Activated CD4-positive, alpha-beta T cell treated with anti-CD3 and anti-CD28 coated beads for 36 hours (primary cell): ENCODE data around the gene CDCA8. TPM values are rescaled to one million over a fixed set of nuclear protein-coding genes. Genes with fewer than 3 reads are reported as not detected.
"Not testable (repeated sequence)": the region's sequence is repeated elsewhere in the genome, so short reads cannot be mapped to it uniquely, and the experiment has no call there.

Experiments used
- ATAC-seq: fragments of 200-7000 bp; cut with Tn5 transposase; one replicate; pipeline ENCODE4 v1.10.0; 2021; ENCODE audit warnings: mild to moderate bottlenecking, moderate library complexity
- CTCF ChIA-PET: fragments of 350-600 bp; sonication (Branson Sonifier 250); formaldehyde crosslinking; loops from one replicate; lab custom pipeline; 2021; ENCODE audit warnings: antibody characterized with exemption; lab: Charles Lee
- POLR2A ChIA-PET: fragments of 350-600 bp; sonication (Branson Sonifier 250); formaldehyde crosslinking; loops from one replicate; lab custom pipeline; 2021; ENCODE audit warnings: antibody characterized with exemption, inconsistent platforms; lab: Charles Lee
- DNase-seq: peaks from one replicate; pipeline ENCODE4 v3.0.0-alpha.2; 2020
- H3K27ac Mint-ChIP-seq: one replicate; pipeline ENCODE4 v1.8.0; 2021; ENCODE audit warnings: mixed read lengths
- H3K27me3 Mint-ChIP-seq: one replicate; pipeline ENCODE4 v1.8.0; 2021; ENCODE audit warnings: mixed read lengths
- H3K36me3 Mint-ChIP-seq: one replicate; pipeline ENCODE4 v1.8.0; 2021; ENCODE audit warnings: low read depth, mixed read lengths
- H3K4me1 Mint-ChIP-seq: one replicate; pipeline ENCODE4 v1.8.0; 2021; ENCODE audit warnings: mixed read lengths
- H3K4me3 Mint-ChIP-seq: one replicate; pipeline ENCODE4 v1.8.0; 2021; ENCODE audit warnings: mild to moderate bottlenecking, moderate library complexity, mixed read lengths
- H3K9me3 Mint-ChIP-seq: one replicate; pipeline ENCODE4 v1.8.0; 2021; ENCODE audit warnings: low read depth, mixed read lengths
- intact Hi-C, 2 experiments: fragments of 100-400 bp; cut with DNase I in 1 of 2; cut with micrococcal nuclease in 1 of 2; formaldehyde crosslinking; loops; one replicate each; pipeline versions ENCODE4 v1.14.2 to v1.15.1; 2022 to 2024; cut with DNase I, micrococcal nuclease
- total RNA-seq, 2 experiments: library from RNA; stranded (reverse); gene quantifications; one replicate each; pipeline ENCODE4 v1.2.3, GENCODE V29; 2021

The CDCA8 gene
- total RNA-seq, 2 experiments from 2014 or later: 61.2 to 61.7 TPM

DNA sequence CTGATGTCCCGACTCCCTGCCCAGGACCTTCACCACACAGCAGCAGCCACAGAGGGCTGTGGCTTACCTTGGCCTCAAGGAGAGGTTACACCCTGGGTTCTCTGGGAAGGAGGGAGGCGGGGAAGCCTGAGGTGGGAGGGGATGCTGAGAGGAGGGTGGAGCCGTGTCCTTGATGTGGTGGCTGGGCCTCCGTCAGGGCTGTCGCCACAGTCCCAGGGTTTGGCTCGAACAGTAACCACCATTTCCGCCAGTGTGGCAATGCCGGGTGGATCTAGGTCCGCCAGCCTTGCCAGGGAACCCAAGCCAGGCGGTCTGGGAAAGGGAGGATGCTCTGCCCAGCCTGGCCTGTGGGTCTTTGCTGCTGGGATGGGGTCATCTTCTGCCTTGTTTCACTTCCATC is 18.4 kb upstream of the CDCA8 start:
- CTCF ChIA-PET: interaction anchor here (1.2 to 12.7 kb wide), 3 partner anchors 10 to 72 kb away, joined by 3 to 142 read pairs (median 13); no protein-coding TSS in a partner anchor
- H3K27ac Mint-ChIP-seq: no peak overlapping the region
- POLR2A ChIA-PET: interaction anchor here (0.6 kb wide), 1 partner anchor 78 kb away, joined by 3 read pairs; the partner anchor contains the start of gene GNL2
- peak; percentile 94 for ATAC-seq
- peaks cover 27% of the 10 kb centered on the region for H3K4me1 Mint-ChIP-seq
- peaks cover 6% of the 10 kb centered on the region for H3K27me3 Mint-ChIP-seq
- DNase-seq: peak; percentile 79
- no peaks in the 10 kb centered on the region for H3K36me3 Mint-ChIP-seq
- no peaks in the 10 kb centered on the region for H3K9me3 Mint-ChIP-seq
- H3K4me3 Mint-ChIP-seq: peak overlapping the region; percentile 13
- intact Hi-C loops: no loop called here

DNA sequence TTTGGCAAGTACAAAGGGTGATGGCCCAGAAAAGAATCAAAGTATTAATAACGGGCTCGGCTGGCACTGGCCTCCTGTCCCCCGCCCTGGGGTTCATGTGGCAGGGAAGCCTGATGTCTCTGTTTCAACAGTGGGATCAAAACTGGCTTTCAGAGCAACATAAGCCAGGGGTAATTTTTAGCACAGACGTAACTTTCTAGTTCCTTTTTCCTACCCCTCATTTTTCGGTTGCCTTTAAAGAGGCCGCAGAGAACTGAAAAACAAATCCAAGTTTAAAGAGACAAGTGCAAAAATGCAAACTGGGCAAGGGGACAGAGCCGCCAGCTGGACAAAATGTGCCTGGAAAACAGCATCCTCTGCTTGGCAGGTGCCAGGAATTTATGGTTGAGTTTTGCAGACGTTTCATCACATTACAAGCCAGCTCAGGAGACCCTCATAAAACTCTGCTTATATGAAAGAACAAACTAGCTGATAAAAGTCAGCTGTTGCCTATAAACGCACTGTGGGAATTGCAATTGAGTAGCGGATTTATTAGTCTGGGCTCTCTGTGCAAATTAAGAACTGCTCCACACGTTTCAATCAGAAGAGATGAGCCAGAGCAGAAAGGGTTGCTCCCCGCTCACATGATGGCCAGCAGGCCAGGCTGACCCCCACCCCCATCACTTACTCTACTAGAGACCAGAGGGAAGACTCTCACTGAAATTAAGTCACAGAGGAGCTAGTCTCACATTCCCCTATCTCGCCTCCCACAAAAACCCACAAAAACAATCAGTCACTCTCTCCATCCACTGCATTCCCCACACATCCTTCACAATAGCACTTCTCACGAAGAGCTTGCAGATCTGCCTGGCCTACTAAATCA is 15.8 kb upstream of the CDCA8 start:
- H3K4me3 Mint-ChIP-seq: no peak overlapping the region
- CTCF ChIA-PET: interaction anchor here (0.5 to 12.7 kb wide), 6 partner anchors 10 to 256 kb away, joined by 3 to 142 read pairs (median 3); partner anchors contain the start of gene CDCA8
- intact Hi-C loops: no loop called here
- H3K27me3 Mint-ChIP-seq: peaks cover 3% of the 10 kb centered on the region
- POLR2A ChIA-PET: interaction anchor here (0.6 kb wide), 1 partner anchor 36 kb away, joined by 4 read pairs; no protein-coding TSS in a partner anchor
- no peaks in the 10 kb centered on the region for H3K9me3 Mint-ChIP-seq
- H3K4me1 Mint-ChIP-seq: peaks cover 27% of the 10 kb centered on the region
- H3K27ac Mint-ChIP-seq: no peak overlapping the region
- peaks cover 4% of the 10 kb centered on the region for H3K36me3 Mint-ChIP-seq
- no peak for DNase-seq
- no peak for ATAC-seq

DNA sequence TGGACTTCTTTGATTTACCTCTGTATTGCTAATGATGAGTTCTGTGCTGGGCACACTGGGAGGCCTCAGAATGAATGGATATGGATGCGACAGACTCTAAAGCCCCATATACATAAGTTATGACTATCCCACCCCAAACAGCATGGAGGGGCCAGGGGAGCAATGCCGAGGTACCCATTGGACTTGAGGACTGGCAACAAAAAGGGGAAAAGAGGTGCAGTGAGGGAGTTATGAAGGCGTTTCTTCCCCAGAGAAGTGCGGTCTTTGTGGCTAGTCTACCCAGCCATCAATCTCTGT is 15.2 kb upstream of the CDCA8 start:
- POLR2A ChIA-PET: no interaction called here
- H3K27ac Mint-ChIP-seq: no peak overlapping the region
- ATAC-seq (no peak), DNase-seq (no peak)
- H3K4me1 Mint-ChIP-seq: peaks cover 28% of the 10 kb centered on the region
- CTCF ChIA-PET: interaction anchor here (0.6 to 12.7 kb wide), 2 partner anchors 75 to 256 kb away, joined by 3 to 142 read pairs; no protein-coding TSS in a partner anchor
- peaks cover 1% of the 10 kb centered on the region for H3K27me3 Mint-ChIP-seq
- no peaks in the 10 kb centered on the region for H3K9me3 Mint-ChIP-seq
- intact Hi-C loops: no loop called here
- H3K4me3 Mint-ChIP-seq: no peak overlapping the region
- H3K36me3 Mint-ChIP-seq: peaks cover 5% of the 10 kb centered on the region

DNA sequence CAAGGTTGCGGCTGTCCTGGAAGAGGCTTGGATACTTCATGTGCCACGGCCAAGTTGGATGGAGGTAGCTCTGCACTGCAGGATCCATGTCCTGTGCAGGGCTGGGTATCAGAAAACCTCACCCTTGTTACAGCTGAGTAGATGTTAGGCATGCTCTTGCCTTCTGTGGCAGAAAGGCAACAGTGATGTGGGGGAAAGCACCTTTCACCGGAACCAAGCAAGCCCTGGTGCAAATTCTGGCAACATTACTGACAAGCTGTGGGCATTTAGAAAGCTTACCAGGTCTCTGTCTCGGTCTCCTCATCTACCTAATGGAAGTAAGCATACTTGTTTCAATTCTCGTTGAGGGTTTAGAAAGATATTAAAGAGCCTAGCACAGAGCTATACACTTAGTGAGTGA is 14.5 kb upstream of the CDCA8 start:
- Mint-ChIP-seq H3K9me3 (no peaks in the 10 kb centered on the region), H3K4me3 (no peak overlapping the region), H3K27ac (no peak overlapping the region), H3K4me1 (peaks cover 26% of the 10 kb centered on the region), H3K36me3 (peaks cover 9% of the 10 kb centered on the region), H3K27me3 (no peaks in the 10 kb centered on the region)
- intact Hi-C loops: no loop called here
- ChIA-PET CTCF (interaction anchor here (0.6 to 12.7 kb wide), 9 partner anchors 11 to 227 kb away, joined by 3 to 142 read pairs (median 3); partner anchors contain the start of gene RSPO1), POLR2A (no interaction called here)
- no peak for ATAC-seq
- no peak for DNase-seq

DNA sequence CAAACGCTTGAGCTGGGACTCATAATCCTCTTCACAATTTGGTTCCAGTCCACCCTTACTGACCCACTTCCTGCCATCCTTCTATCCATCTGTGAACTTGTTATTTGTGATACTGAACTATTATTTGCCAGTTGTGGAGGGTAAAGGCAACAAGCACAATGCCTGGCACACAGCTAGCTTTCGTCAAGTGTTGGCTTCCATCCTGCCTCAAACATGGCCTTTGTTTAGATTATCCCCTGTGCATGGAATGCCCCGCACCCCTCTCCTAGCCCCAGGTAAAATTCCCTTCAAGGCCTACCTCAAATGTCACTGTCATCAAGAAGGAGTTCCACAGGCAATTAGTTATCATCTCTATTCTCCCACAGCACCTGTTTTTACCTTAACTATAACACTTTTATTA is 11.4 kb upstream of the CDCA8 start:
- Mint-ChIP-seq H3K27ac (no peak overlapping the region), H3K27me3 (no peaks in the 10 kb centered on the region), H3K9me3 (no peaks in the 10 kb centered on the region), H3K4me3 (no peak overlapping the region), H3K4me1 (peaks cover 9% of the 10 kb centered on the region), H3K36me3 (peaks cover 26% of the 10 kb centered on the region)
- ChIA-PET POLR2A (no interaction called here), CTCF (interaction anchor here (1.1 to 12.7 kb wide), 10 partner anchors 10 to 227 kb away, joined by 3 to 142 read pairs (median 5); partner anchors contain the start of gene MEAF6)
- intact Hi-C loops: no loop called here
- ATAC-seq (no peak), DNase-seq (no peak)

DNA sequence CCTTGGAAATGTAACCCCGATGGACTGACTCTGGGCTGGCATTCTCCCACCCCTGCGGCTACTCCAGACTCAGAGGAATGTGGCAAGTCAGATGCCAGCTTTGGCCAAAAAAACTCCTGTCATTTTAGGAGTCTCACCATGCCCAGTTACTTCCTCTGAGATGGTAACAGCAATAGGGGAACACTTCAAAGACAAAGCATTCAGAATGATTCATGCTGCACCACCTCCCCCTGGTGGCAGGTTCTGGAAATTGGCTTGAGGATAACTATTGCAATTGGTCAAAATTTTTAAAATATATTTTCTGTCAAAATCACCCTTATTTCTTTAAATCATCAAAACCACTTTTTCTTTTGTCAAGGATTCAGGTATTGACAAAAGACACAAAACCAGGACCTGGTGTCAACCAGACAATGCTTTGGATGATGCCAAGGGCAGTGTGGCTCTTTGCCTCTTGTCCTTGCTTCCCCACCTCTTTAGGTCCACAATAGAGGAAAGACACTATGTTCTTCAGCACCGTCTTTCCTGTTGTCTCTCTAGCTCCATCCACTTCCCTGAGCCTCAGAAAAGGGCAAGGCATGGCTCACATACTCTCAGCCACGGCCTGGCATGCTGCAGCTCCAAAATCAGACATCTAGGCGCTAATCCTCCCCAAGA is 9.9 kb upstream of the CDCA8 start:
- no peak overlapping the region for H3K4me3 Mint-ChIP-seq
- H3K36me3 Mint-ChIP-seq: peaks cover 36% of the 10 kb centered on the region
- CTCF ChIA-PET: interaction anchor here (0.6 to 12.7 kb wide), 37 partner anchors 8 to 247 kb away, joined by 3 to 142 read pairs (median 4); partner anchors contain the start of genes CDCA8, GNL2 and MEAF6

DNA sequence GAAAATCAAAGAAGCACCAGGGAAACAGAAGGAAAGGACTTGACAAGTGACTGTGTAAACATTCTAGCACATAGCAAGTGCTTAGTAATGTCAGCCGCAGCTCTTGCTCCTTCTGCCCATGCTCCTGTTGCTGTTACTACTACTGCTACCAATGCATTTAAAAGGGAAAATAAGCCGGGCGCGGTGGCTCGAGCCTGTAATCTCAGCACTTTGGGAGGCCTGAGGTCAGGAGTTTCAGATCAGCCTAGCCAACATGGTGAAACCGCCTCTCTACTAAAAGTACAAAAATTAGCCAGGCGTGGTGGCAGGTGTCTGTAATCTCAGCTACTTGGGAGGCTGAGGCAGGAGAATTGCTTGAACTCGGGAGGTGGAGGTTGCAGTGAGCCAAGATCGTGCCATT is 8.1 kb upstream of the CDCA8 start:
- H3K4me3 Mint-ChIP-seq, H3K27me3 Mint-ChIP-seq, POLR2A ChIA-PET, DNase-seq, ATAC-seq, H3K9me3 Mint-ChIP-seq, intact Hi-C loops, H3K27ac Mint-ChIP-seq: not testable (repeated sequence)
- CTCF ChIA-PET: interaction anchor here (0.5 to 12.7 kb wide), 7 partner anchors 10 to 205 kb away, joined by 3 to 142 read pairs (median 7); no protein-coding TSS in a partner anchor
- peaks cover 48% of the 10 kb centered on the region for H3K36me3 Mint-ChIP-seq
- peaks cover 17% of the 10 kb centered on the region for H3K4me1 Mint-ChIP-seq

More for the DNA sequence above, 9.9 kb upstream of the CDCA8 start:
- H3K27me3 Mint-ChIP-seq: no peaks in the 10 kb centered on the region
- POLR2A ChIA-PET: interaction anchor here (1.3 kb wide), 1 partner anchor 80 kb away, joined by 5 read pairs; no protein-coding TSS in a partner anchor
- peak overlapping the region; percentile 60 for H3K27ac Mint-ChIP-seq
- intact Hi-C loops: loop anchor here (1.0 to 2.0 kb wide), 5 partner anchors 79 to 228 kb away; no protein-coding TSS in a partner anchor
- DNase-seq: peak; percentile 87
- H3K4me1 Mint-ChIP-seq: peaks cover 3% of the 10 kb centered on the region
- no peaks in the 10 kb centered on the region for H3K9me3 Mint-ChIP-seq
- ATAC-seq: peak; percentile 89

DNA sequence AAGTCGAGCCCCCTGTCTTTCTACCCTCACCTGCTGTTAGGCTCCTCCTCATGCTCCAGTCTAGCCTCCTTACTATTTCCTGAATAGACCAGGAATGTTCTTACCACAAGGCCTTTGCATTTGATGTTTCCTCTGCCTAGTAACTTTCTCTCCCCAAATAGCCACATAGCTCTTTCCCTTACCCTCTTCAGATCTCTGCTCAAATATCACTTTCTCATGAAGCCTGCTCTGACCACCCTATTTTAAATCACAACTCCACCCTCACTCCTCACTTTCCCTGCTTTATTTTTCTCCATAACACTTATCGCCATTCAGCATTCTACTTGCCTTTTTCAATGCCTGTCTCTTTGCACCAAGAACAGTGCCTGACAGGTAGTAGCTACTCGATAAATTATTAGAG is 6.6 kb upstream of the CDCA8 start:
- ChIA-PET POLR2A (interaction anchor here (0.8 kb wide), 1 partner anchor 131 kb away, joined by 3 read pairs; the partner anchor contains the start of gene SNIP1), CTCF (interaction anchor here (0.7 to 12.7 kb wide), 3 partner anchors 19 to 84 kb away, joined by 3 to 142 read pairs (median 4); no protein-coding TSS in a partner anchor)
- Mint-ChIP-seq H3K27ac (peak overlapping the region; percentile 35), H3K4me1 (peaks cover 24% of the 10 kb centered on the region), H3K27me3 (no peaks in the 10 kb centered on the region), H3K36me3 (peaks cover 60% of the 10 kb centered on the region), H3K4me3 (no peak overlapping the region), H3K9me3 (no peaks in the 10 kb centered on the region)
- intact Hi-C loops: no loop called here
- ATAC-seq: no peak
- DNase-seq: no peak

DNA sequence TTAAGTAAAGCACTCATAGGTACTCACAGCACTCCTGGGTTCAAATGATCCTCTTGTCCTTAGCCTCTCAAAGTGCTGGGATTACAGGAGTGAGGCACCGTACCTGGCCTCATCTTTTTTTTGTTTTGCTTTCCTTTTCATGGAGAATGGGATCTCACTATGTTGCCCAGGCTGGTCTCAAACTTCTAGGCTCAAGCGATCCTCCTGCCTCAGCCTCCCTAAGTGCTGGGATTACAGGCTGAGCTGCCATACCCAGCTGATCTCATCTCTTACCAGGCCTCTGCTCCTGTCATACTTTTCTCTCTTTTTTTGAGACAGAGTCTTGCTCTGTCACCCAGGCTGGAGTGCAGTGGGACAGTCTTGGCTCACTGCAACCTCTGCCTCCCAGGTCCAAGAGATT is 4.6 kb upstream of the CDCA8 start:
- H3K9me3 Mint-ChIP-seq, ATAC-seq, CTCF ChIA-PET, intact Hi-C loops, DNase-seq, H3K27me3 Mint-ChIP-seq: not testable (repeated sequence)
- POLR2A ChIA-PET: interaction anchor here (0.7 kb wide), 1 partner anchor 208 kb away, joined by 3 read pairs; no protein-coding TSS in a partner anchor
- peak overlapping the region; percentile 37 for H3K27ac Mint-ChIP-seq
- H3K4me3 Mint-ChIP-seq: peak overlapping the region; percentile 97
- peaks cover 30% of the 10 kb centered on the region for H3K4me1 Mint-ChIP-seq
- H3K36me3 Mint-ChIP-seq: peaks cover 51% of the 10 kb centered on the region

DNA sequence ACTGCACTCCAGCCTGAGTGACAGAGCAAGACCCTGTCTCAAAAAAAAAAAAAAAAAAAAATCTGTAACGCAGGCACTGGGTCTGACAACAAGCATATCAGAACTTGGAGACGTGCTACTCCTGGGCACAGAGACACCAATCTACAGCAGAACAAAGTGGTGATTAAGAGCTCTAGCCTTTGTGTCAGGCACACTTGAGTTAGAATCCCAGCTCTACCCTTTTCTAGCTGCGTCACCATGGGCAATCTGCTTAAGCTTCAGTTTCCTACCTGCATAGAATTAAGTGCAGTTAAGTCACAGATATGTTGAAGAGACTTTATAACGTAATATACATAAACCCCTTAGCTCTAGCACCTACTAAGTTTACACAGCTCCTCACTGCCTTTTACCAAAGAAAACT is 3.4 kb upstream of the CDCA8 start:
- Mint-ChIP-seq H3K27ac (no peak overlapping the region), H3K4me1 (peaks cover 30% of the 10 kb centered on the region), H3K4me3 (peak overlapping the region; percentile 97), H3K27me3 (no peaks in the 10 kb centered on the region), H3K9me3 (no peaks in the 10 kb centered on the region), H3K36me3 (peaks cover 43% of the 10 kb centered on the region)
- ChIA-PET CTCF (interaction anchor here (0.7 to 1.4 kb wide), 7 partner anchors 10 to 232 kb away, joined by 3 to 6 read pairs (median 4); partner anchors contain the start of genes GNL2, MEAF6 and MTF1), POLR2A (interaction anchor here (0.7 kb wide), 1 partner anchor 53 kb away, joined by 3 read pairs; no protein-coding TSS in a partner anchor)
- no peak for ATAC-seq
- intact Hi-C loops: no loop called here
- no peak for DNase-seq
